NAMALWA (cell line): ENCODE results near the gene CCDC14.
A peak's percentile ranks its signal among the peaks of the same experiment; 100 is the strongest.
"Not testable (repeated sequence)": the region's sequence is repeated elsewhere in the genome, so short reads cannot be mapped to it uniquely, and the experiment has no call there.

Source experiments
- DNase-seq: peaks from one replicate; pipeline ENCODE4 v3.0.0-alpha.2; 2015; ENCODE audit warnings: low spot score

The CCDC14 gene

DNA sequence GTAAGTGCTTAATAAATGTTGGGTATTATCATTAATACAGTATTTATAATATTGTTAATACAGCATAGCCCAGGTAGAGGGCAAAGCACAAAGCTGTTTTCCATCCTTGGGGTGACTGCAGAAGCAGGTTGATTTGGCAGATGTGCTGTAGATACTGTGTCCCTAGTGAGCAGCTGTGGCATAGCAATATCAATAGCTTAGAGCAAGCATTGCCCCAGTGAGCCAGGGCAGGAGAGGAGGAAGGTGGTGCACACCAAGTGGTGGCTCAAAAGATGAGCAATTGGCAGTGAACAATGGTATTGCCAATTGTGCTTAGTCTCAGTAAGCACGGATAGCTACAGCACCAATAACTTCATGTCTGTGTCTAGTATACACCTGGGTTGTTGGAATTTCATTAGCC is 5.8 kb upstream of the CCDC14 start:
- not testable (repeated sequence) for DNase-seq

- DNase-seq: not testable (repeated sequence)
Observed at GRCh38 chr3:123964793-123965192, 3.8 kb upstream of the CCDC14 start.

GRCh38 chr3:123961508-123961856 is 453 bp upstream of the CCDC14 start:
- no peak for DNase-seq

GRCh38 chr3:123953735-123954134 is 7.3 kb downstream of the CCDC14 start:
- DNase-seq: peak; percentile 26

DNA sequence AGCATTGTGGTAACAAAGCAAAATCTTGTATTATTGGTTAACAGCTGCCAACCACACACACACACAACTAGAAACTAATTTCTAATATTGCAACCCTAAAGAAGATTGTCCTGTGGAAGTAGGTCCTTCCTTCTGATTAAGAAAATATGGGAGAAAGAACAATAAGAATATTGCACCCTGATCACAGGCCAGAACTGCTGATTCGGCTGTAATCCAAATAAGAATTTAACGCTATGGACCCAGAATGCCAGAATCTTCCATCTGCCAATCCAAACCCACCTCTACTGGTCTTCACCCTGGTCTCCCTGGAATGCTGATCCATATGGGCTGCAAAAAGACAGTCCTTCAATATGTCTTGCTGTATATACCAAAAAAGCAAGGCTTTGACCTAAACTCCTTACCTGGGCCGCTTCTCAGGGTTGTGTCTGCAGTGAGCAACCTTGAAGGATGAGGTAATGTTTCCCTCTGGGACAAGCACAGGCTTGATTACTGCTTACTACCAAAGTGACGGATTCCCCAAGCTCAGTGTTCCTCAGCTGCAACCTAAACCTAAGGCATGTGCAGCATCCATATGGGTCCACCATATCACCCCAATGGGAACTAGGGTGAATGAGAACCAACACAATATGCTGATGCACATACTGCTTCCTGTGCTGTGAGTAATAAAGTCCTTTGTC is 8.0 kb downstream of the CCDC14 start:
- DNase-seq: no peak

DNA sequence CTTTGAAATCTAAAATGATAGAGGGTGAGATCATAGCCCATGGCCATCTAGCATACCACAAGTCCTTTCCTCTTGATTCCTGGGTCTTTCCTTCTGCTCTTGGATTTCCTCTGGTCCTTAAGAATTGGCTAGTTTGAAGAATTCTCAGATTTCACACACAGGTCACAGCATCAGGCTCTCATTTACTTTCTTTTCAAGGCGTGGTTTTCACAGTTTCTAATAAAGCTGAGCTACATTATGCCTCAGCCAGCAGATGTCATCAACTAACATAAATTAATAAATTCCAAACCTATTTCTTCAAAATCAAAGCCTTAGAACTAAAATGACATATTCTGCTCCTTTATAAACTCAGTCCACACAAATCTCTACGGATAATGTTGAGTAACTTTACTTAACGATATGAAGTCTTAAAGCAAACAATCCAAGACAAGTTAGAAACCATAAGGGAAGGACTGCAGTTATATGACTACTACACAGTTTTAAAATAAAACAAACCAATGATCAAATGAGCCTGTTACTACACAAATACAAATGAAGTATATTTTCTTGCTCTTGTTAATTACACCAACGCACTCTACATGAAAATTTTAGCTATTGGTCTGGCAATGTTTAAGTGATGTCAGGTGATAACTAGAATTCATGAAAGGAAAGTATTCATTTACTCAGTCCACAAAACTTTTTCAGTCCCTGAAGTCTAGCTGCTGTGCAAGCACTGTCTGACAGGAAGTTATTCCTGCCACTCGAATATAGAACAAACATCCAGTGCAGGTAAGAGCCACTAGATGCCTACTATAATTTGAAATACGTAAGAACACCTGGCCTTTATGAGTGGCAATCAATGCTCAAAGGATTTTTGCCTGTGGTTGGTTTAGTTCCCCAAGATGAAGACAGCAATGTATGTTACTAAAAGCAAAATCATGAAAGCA is 9.2 kb downstream of the CCDC14 start:
- DNase-seq: no peak

DNA sequence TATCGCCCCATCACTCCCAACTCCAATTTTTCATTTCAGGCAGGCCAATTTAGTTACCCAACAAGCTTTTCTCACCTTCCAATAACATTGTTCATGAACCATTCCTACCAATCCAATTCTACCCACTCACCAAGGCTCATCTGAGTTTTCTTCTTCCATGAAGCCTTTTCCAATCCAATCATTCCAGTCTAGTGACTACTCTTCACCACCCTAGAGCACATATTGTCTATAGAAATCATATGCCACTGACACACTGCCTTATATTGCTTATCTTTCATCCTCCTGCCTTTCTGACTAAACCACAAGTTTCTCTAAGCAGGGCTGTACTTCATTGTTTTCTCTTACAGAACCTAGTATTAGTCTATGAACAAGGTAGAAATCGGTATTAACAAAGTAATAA is 11.4 kb downstream of the CCDC14 start:
- DNase-seq: no peak

DNA sequence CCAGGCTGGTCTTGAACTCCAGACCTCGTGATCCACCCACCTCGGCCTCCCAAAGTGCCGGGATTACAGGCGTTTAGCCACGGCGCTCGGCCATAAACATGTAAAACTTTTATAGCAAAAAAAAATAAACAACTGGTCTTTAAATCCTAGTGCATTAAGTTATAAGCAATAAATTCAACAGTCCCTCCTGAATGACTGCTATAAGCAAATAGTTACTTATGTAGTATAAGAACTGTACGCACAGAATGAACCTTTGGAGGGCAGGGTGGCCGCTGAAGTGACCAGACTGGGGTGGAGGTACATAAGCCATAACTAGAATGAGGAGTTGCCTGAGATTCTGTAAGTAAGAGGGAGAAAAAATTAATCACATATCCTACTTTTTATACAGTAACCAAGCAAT is 12.6 kb downstream of the CCDC14 start:
- DNase-seq: no peak

- DNase-seq: no peak
Observed at GRCh38 chr3:123947482-123947881, 13.5 kb downstream of the CCDC14 start.

GRCh38 chr3:123941542-123941941 is 19.5 kb downstream of the CCDC14 start:
- no peak for DNase-seq

DNA sequence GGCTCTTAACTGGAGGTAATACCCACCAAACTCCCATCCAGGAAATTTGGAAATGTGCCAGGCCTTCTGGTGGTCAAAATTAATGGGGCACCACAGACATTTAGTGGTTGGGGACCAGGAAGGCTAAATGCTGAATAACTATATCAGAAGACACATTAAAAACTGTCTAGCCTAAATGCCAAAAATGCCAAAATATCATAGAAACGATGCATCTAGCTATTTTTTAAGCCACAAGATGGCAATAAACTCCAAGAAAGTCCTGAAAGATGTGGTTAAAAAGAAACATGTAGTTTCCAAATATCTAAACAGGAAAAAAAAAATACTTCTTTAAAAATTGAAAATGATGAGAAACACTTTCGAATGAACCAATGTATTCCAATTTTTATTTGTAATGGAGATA is 19.9 kb downstream of the CCDC14 start:
- DNase-seq: no peak

DNA sequence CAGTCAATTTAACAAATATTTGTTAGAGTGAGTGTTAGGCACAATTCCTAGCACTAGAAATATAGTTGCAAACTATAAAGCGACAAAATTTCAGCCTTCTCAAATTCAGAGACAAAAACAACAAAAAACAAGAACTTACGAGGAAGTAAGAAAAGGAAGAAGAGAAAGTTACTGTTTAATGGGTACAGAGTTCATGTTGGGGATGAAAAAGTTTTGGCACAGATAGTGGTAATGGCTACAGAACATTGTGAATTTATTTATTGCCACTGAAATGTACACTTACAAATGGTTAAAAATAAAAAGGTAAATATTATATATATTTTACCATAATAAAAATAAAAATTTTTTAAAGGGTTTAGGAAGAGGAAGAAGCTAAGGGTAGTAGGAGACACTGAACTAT is 21.3 kb downstream of the CCDC14 start:
- no peak for DNase-seq

GRCh38 chr3:123936400-123936799 is 24.6 kb downstream of the CCDC14 start:
- DNase-seq: no peak

- no peak for DNase-seq
Observed at GRCh38 chr3:123935830-123936229, 25.2 kb downstream of the CCDC14 start.

- DNase-seq: no peak
Observed at GRCh38 chr3:123934250-123934649, 26.8 kb downstream of the CCDC14 start.

DNA sequence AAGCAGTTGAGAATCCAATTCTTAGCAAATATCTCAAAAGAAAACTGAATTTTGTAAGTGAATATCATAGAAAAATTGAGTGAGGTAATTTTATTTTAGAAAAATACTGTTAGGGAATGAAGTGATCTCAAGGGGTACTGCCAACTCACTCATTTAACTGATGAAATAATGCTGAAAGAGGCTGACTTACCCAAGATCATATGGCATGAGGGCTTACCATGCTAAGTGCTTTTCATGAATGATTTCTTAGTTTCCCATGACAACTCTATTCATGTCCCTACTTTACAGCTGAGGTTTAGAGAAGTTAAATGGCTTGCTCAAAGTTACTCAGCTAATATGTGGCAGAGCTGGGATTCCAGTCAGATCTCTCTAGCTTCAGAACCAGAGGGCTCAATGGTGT is 30.6 kb downstream of the CCDC14 start:
- no peak for DNase-seq

DNA sequence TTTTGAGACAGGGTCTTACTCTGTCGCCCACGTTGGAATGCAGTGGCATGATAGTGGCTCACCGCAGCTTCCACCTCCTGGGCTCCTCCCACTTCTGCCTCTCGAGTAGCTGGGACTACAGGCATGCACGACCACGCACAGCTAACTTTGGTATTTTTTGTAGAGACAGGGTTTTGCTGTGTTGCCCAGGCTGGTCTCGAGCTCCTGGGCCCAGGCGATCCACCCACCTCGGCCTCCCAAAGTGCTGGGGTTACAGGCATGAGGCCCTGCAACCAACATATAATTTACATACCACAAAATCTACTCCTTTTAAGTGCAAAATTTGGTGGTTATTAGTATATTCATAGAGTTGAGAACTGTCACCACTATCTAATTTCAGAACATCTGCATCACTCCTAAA is 31.7 kb downstream of the CCDC14 start:
- no peak for DNase-seq

GRCh38 chr3:123926396-123926795 is 34.6 kb downstream of the CCDC14 start:
- DNase-seq: no peak

- no peak for DNase-seq
Observed at GRCh38 chr3:123920868-123921267, 40.2 kb downstream of the CCDC14 start.

GRCh38 chr3:123920383-123920782 is 40.6 kb downstream of the CCDC14 start:
- no peak for DNase-seq

DNA sequence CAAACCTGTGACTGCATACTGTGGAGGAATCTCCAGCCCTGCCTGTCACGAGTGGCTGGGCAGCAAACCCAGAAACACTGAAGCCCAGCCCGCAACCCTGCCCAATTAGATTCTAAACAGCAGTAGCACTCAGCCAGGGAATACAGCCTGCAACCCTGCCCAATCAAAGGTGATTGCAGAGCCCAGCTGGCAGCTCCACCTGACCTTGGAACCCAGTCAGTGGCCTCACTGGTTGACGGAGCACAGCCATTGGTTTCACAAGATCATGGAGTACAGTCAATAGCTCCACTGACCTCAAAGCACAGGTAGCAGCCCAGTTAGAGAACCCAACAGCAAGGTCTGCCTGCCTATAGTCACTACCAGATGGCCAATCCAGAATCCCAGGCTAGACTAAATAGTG is 41.7 kb downstream of the CCDC14 start:
- no peak for DNase-seq

GRCh38 chr3:123914829-123915228 is 46.2 kb downstream of the CCDC14 start:
- no peak for DNase-seq

GRCh38 chr3:123909785-123910184 is 51.2 kb downstream of the CCDC14 start:
- DNase-seq: no peak

- peak; percentile 16 for DNase-seq
Observed at GRCh38 chr3:123907720-123908119, 53.3 kb downstream of the CCDC14 start.
